Measurements from ENCODE around the gene ACTN4. TPM values are rescaled to one million over a fixed set of nuclear protein-coding genes. Genes with fewer than 3 reads are reported as not detected.

The ACTN4 gene
- total RNA-seq, 2 experiments from 2014 or later: 357 to 373 TPM

DNA sequence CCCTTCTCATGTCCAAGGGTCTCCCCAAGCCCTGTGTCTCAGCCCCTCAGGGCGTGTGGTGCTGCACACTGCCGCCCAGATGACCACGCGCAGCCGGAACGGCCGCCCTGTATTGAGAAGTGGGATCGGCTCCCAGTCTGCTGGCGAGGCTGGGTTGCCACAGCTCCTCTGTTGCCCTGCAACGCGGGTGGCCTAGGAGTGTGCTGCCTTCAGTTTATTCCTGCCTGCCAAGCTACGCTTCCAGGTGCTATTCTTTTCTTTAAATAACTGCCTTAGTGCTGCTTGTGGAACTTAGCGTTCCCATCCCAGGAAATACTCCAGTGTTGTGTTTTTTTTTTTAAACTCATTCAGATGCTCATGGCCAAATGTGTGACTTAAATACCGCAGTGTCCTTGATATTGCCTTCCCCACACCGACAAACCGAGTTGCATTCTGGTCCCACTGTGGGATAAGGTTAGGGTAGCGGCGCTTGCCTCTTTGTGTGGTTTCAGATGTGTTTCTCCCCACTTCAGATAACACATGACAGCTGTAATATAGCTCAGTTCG lies 16.6 kb downstream of the ACTN4 start:
- H3K4me1 Mint-ChIP-seq (ENCODE audit: low read depth): peaks cover 86% of the 10 kb centered on the region
- ChIA-PET CTCF (interaction anchor here (1.0 to 1.4 kb wide), 3 partner anchors 30 to 261 kb away, joined by 3 to 8 read pairs (median 4); partner anchors contain the start of gene FAM98C), POLR2A (interaction anchor here (0.6 kb wide), 1 partner anchor 17 kb away, joined by 3 read pairs; no protein-coding TSS in a partner anchor)
- H3K9me3 Mint-ChIP-seq (ENCODE audit: insufficient read depth): no peaks in the 10 kb centered on the region
- H3K4me3 Mint-ChIP-seq: peak overlapping the region; percentile 41
- ATAC-seq: peak; percentile 45
- DNase-seq: peak; percentile 61
- no peaks in the 10 kb centered on the region for H3K27me3 Mint-ChIP-seq (ENCODE audit: low read depth)
- H3K36me3 Mint-ChIP-seq (ENCODE audit: low read depth): peaks cover 41% of the 10 kb centered on the region
- H3K27ac Mint-ChIP-seq: peak overlapping the region; percentile 77

DNA sequence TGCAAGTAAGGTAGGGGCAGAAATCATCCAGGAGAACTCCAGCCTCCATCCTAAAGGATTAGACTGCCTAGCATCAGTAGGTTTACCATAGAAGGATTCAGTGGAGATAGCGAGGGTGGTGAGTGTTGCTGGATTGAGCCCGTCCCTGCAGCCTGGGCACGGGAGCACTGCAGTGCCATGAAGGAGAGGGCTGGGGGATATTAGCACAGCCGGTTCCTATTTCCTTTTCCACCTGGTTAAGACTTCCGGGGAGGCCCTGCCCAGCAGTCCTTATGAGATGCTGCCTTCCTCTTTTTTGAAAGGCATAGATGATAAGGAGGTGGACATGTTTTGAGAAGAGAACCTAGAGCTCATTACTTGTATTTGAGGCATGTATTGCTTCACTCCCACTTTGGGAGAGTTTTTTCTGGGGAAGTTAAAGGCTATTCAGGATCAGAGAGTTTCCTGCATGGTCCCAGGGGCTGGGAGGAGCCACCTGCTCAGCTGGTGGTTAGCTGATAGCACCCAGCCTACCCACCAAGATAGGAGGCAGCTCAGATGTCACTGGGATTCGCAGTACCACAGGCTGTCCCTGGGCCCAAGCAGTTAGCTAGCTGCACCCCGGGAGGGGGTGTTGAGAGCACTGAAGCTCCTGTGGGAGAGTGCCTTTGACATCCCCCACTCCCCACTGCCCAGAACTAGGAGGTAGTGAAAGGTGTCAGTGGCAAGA lies 17.2 kb downstream of the ACTN4 start:
- ATAC-seq (peak; percentile 26), DNase-seq (no peak)
- Mint-ChIP-seq H3K27me3 (ENCODE audit: low read depth) (no peaks in the 10 kb centered on the region), H3K36me3 (ENCODE audit: low read depth) (peaks cover 47% of the 10 kb centered on the region), H3K27ac (peak overlapping the region; percentile 77), H3K4me3 (peak overlapping the region; percentile 41), H3K4me1 (ENCODE audit: low read depth) (peaks cover 86% of the 10 kb centered on the region), H3K9me3 (ENCODE audit: insufficient read depth) (no peaks in the 10 kb centered on the region)
- ChIA-PET POLR2A (interaction anchor here (0.6 kb wide), 1 partner anchor 16 kb away, joined by 3 read pairs; no protein-coding TSS in a partner anchor), CTCF (interaction anchor here (1.0 to 1.4 kb wide), 4 partner anchors 22 to 262 kb away, joined by 3 to 8 read pairs (median 4); partner anchors contain the start of gene FAM98C)

DNA sequence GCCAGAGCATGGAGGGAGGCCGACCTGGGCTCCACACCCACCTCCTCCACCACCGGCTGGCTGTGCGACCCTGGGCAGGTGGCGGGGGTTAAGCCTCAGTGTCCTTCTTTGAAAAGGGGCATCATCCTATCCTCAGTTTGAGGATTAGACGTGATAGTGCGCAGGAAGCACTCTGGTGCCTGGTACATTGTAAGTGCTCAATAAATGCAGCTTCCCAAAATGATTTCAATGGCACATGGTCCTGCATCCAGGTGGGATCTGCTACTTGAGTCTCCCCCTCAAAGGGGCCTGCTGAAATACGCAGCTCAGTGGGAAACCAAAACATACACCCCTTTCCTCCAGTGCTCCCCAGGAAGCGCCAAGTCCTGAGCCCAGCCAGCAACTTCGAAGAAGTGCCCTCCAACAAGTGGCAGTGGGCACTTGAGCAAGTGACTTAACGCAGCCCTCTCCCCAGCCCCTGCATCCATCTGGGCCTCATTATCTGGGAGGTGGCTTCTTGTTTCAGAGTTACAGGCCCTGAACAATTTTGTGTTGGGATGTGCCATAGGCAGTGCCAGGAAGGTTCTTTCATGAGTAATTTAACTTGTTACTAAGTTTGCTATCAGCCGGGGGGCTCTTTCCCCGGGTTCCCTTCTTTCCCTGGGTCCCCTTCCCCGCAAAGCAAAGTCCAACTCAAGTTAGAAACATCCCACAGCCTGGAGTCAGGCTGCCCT lies 17.9 kb downstream of the ACTN4 start:
- Mint-ChIP-seq H3K4me3 (no peak overlapping the region), H3K27me3 (ENCODE audit: low read depth) (no peaks in the 10 kb centered on the region), H3K9me3 (ENCODE audit: insufficient read depth) (no peaks in the 10 kb centered on the region), H3K27ac (no peak overlapping the region), H3K36me3 (ENCODE audit: low read depth) (peaks cover 54% of the 10 kb centered on the region), H3K4me1 (ENCODE audit: low read depth) (peaks cover 92% of the 10 kb centered on the region)
- ChIA-PET CTCF (interaction anchor here (1.0 to 1.4 kb wide), 3 partner anchors 21 to 150 kb away, joined by 3 to 8 read pairs (median 4); no protein-coding TSS in a partner anchor), POLR2A (no interaction called here)
- no peak for ATAC-seq
- DNase-seq: no peak

DNA sequence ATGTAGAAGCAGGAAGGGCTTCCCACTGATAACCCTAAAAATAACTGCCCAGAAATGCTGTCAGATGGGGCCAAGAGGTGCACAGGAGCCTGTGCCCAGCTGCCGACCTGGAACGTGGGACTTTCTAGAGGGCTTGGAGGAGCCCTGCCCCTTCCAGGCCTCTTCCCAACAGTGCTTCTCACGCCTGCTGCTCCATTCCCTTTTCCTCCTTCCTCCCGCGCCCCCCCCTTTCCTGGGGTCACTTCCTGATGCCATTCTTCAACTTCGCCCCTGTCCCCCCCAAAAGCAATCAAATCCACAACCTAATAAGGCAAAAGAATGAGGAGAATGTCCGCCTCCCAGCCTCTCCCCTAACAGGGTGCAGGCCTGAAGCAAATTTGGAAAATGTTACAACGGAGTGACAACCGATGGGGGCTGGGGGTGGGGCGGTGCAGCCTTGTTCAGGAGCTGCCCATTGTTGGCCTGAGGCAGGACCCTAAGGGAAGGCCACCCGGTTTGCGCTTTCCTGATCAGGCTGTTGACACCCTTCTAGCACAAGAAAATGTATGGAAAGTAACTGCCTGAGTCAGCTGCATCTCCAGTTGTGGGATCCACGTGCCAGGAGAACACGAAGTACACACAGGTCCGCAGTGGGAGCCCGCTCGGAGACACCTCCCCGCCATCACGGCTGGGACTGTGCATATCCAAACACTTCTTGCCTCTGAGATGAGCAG lies 18.7 kb downstream of the ACTN4 start:
- CTCF ChIA-PET: interaction anchor here (0.8 kb wide), 1 partner anchor 10 kb away, joined by 3 read pairs; no protein-coding TSS in a partner anchor
- POLR2A ChIA-PET: no interaction called here
- Mint-ChIP-seq H3K4me3 (no peak overlapping the region), H3K27ac (peak overlapping the region; percentile 34), H3K4me1 (ENCODE audit: low read depth) (peaks cover 92% of the 10 kb centered on the region), H3K27me3 (ENCODE audit: low read depth) (no peaks in the 10 kb centered on the region), H3K36me3 (ENCODE audit: low read depth) (peaks cover 52% of the 10 kb centered on the region), H3K9me3 (ENCODE audit: insufficient read depth) (no peaks in the 10 kb centered on the region)
- ATAC-seq (no peak), DNase-seq (no peak)

DNA sequence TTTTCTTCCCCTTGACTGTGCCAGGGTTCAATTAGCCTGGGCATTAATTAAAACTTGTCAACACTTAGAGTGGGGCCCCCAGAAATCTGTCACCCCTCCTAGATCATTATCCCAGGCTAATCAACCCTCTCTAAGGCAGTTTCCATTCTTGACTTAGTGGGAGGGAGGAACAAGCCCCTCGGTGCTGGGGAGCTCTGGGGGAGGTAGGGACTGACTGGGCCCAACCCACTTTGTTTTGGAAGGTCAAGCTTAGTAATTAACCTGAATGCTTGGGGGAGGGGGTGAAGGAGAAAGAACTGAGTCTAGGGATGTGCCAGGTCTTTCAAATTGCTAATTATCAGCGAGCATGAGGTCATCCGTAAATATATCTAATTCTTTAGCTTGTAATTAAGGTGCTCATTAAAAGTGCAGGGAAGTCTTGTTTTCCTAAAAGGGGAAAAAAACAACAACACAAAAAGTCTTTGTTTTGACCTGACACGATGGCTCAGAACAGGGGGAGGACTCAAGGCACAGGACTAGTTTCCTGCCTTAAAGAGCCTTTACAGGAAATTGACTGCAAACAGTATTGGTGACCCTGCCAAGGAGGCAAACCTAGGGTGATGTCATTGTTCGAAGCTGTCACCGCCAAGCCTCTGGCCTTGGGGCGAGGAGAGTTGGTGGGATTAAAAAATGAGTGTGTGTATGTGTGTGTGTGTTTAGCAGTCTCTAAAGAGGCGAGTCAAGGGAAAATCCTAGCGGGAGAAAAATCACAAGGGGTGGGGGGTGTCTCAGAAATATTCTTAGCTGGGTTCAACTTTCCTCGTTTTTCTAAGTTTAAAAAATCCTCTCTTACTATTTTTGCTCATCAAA lies 19.4 kb downstream of the ACTN4 start:
- Mint-ChIP-seq H3K27me3 (ENCODE audit: low read depth) (no peaks in the 10 kb centered on the region), H3K27ac (peak overlapping the region; percentile 82), H3K9me3 (ENCODE audit: insufficient read depth) (no peaks in the 10 kb centered on the region), H3K4me3 (peak overlapping the region; percentile 16), H3K36me3 (ENCODE audit: low read depth) (peaks cover 51% of the 10 kb centered on the region), H3K4me1 (ENCODE audit: low read depth) (peaks cover 96% of the 10 kb centered on the region)
- DNase-seq (peak; percentile 64), ATAC-seq (peak; percentile 72)
- ChIA-PET CTCF (interaction anchor here (0.8 to 2.8 kb wide), 5 partner anchors 11 to 264 kb away, joined by 3 to 14 read pairs (median 3); partner anchors contain the start of genes FAM98C and SARS2), POLR2A (interaction anchor here (0.6 to 1.1 kb wide), 2 partner anchors 10 to 266 kb away, joined by 3 read pairs; no protein-coding TSS in a partner anchor)

DNA sequence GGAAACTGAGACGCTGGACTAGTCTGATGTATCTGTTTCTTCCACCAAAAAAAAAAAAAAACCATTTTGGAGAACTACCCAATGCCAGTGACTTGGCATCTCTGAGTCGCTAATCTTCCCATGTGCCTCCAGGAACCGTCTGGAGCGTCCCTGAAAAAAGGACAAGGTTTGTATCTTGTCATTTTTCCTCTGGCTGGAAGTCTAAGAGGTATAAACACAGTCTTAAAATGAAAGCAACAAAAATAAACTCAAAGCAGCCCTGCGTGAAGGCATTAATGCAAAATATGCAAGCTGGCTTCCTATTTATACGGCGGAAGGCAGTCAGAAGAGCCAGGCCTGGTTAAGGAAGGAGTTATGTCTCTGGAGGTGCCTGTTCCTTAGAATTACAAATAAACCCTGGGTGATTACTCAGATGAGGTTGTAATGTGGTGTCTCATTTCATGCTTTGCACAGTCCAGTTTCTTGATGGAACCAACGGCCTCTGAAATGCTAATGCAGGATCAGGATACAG lies 20.3 kb downstream of the ACTN4 start:
- no peak overlapping the region for H3K4me3 Mint-ChIP-seq
- ATAC-seq (no peak), DNase-seq (no peak)
- H3K36me3 Mint-ChIP-seq (ENCODE audit: low read depth): peaks cover 49% of the 10 kb centered on the region
- H3K27ac Mint-ChIP-seq: no peak overlapping the region
- H3K27me3 Mint-ChIP-seq (ENCODE audit: low read depth): no peaks in the 10 kb centered on the region
- CTCF ChIA-PET: interaction anchor here (1.0 to 2.8 kb wide), 4 partner anchors 18 to 265 kb away, joined by 3 to 14 read pairs (median 3); partner anchors contain the start of genes FAM98C and SARS2
- no peaks in the 10 kb centered on the region for H3K9me3 Mint-ChIP-seq (ENCODE audit: insufficient read depth)
- POLR2A ChIA-PET: interaction anchor here (0.6 to 1.4 kb wide), 3 partner anchors 11 to 266 kb away, joined by 3 read pairs; partner anchors contain the start of gene ACTN4
- peaks cover 92% of the 10 kb centered on the region for H3K4me1 Mint-ChIP-seq (ENCODE audit: low read depth)

DNA sequence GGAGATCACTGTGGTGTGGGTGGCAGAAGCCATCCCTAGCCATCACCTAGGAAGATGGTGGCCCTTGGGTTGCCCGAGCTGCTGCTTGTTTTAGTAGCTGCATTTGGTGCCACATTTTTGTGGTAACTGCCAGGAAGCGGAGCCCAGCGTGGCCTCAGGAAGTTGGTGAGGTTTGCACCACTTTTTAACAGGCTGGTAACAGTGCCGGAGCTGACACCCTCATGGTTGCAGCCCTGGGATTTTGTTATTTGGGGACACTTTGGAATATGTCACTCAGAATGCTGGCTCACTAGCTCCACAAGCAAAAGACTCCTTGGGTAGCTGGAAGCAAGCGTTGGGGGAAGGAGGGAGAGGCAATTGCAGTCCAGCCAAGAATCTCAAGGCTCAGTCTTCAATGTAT lies 22.1 kb downstream of the ACTN4 start:
- no peaks in the 10 kb centered on the region for H3K27me3 Mint-ChIP-seq (ENCODE audit: low read depth)
- peak overlapping the region; percentile 78 for H3K27ac Mint-ChIP-seq
- CTCF ChIA-PET: interaction anchor here (0.9 to 2.8 kb wide), 8 partner anchors 13 to 261 kb away, joined by 3 to 14 read pairs (median 4); partner anchors contain the start of genes ACTN4, MRPS12 and SARS2
- H3K4me1 Mint-ChIP-seq (ENCODE audit: low read depth): peaks cover 83% of the 10 kb centered on the region
- ATAC-seq (peak; percentile 28), DNase-seq (peak; percentile 56)
- POLR2A ChIA-PET: interaction anchor here (0.7 to 1.4 kb wide), 5 partner anchors 12 to 31 kb away, joined by 3 to 4 read pairs (median 3); partner anchors contain the start of gene ACTN4
- no peaks in the 10 kb centered on the region for H3K9me3 Mint-ChIP-seq (ENCODE audit: insufficient read depth)
- peak overlapping the region; percentile 57 for H3K4me3 Mint-ChIP-seq
- H3K36me3 Mint-ChIP-seq (ENCODE audit: low read depth): peaks cover 43% of the 10 kb centered on the region

DNA sequence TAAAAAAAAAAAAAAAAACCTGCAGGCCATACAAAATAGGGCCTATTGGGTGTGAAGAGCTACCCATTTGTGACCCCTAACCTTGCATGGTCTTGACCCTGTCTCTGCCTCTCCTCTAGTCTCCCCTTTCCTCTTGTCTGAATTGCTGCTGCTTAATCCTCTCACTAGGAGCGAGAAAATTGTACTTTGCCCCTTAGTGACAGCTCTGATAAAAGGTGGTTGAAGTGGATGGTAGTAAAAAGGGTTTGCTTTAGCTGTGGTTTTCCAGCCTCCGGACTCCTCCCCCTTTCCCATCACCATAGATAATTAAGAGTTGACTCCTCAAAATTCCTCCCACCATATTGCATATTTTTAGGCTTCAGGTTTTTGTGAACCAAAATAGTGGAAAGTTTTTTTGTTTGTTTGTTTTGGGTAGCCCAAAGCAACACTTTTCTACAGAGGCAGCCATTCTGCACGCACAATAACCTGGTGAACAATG lies 23.5 kb downstream of the ACTN4 start:
- Mint-ChIP-seq H3K27me3 (ENCODE audit: low read depth) (no peaks in the 10 kb centered on the region), H3K27ac (no peak overlapping the region), H3K4me3 (no peak overlapping the region), H3K4me1 (ENCODE audit: low read depth) (peaks cover 83% of the 10 kb centered on the region), H3K9me3 (ENCODE audit: insufficient read depth) (no peaks in the 10 kb centered on the region), H3K36me3 (ENCODE audit: low read depth) (peaks cover 42% of the 10 kb centered on the region)
- CTCF ChIA-PET: interaction anchor here (0.9 to 1.8 kb wide), 8 partner anchors 9 to 269 kb away, joined by 3 to 8 read pairs (median 3); partner anchors contain the start of genes ACTN4, FAM98C, MRPS12 and SARS2
- no peak for ATAC-seq
- no peak for DNase-seq
- POLR2A ChIA-PET: no interaction called here

DNA sequence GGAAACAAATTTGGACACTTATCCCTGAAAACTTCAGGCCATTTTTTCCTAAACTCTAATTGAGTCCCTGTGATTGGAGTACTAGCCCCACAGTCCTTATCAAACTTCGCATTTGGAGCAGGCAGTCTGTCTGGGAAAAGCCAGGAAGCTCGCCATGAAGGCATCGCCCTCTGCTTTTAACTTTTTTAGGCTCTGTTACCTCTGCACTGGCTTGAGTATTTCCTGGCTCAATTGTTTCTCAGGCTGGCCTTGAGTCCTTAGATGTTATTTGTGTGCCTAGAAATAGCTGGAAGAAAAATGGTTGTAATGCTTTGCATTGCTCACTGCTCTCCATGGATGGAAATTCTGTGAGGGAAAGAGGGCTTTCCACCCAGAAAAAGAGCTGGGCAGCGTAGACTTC lies 24.2 kb downstream of the ACTN4 start:
- Mint-ChIP-seq H3K9me3 (ENCODE audit: insufficient read depth) (no peaks in the 10 kb centered on the region), H3K4me3 (no peak overlapping the region), H3K27ac (no peak overlapping the region), H3K27me3 (ENCODE audit: low read depth) (no peaks in the 10 kb centered on the region), H3K36me3 (ENCODE audit: low read depth) (peaks cover 46% of the 10 kb centered on the region), H3K4me1 (ENCODE audit: low read depth) (peaks cover 83% of the 10 kb centered on the region)
- ATAC-seq (no peak), DNase-seq (no peak)
- ChIA-PET POLR2A (interaction anchor here (1.6 kb wide), 1 partner anchor 27 kb away, joined by 4 read pairs; no protein-coding TSS in a partner anchor), CTCF (interaction anchor here (0.7 to 1.3 kb wide), 3 partner anchors 9 to 37 kb away, joined by 3 to 4 read pairs (median 3); no protein-coding TSS in a partner anchor)

DNA sequence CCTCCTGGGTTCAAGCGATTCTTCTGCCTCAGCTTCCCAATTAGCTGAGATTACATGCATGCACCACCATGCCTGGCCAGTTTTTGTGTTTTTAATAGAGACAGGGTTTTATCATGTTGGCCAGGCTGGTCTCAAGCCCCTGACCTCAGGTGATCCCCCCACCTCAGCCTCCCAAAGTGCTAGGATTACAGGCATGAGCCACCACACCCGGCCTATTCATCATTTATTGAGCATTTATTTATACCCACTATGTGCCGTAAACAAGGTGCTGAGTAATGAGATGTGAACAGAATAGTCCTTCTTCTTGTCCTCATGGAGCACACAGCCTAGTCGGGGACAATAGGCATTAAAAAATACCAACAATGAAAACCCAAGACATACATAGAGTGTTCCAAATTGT lies 25.6 kb downstream of the ACTN4 start:
- Mint-ChIP-seq H3K4me1 (ENCODE audit: low read depth) (peaks cover 83% of the 10 kb centered on the region), H3K27me3 (ENCODE audit: low read depth) (no peaks in the 10 kb centered on the region), H3K36me3 (ENCODE audit: low read depth) (peaks cover 52% of the 10 kb centered on the region), H3K27ac (no peak overlapping the region), H3K4me3 (no peak overlapping the region), H3K9me3 (ENCODE audit: insufficient read depth) (no peaks in the 10 kb centered on the region)
- ChIA-PET CTCF (no interaction called here), POLR2A (no interaction called here)
- ATAC-seq (no peak), DNase-seq (no peak)

All from activated CD8-positive, alpha-beta T cell treated with anti-CD3 and anti-CD28 coated beads, Interleukin-2, amount 10 ng/mL, durations not matched to agents 7 days and 5 days (primary cell).